WI38 (cell line): Measurements from ENCODE around the gene EFR3B.

Experiments
- H3K4me3 ChIP-seq: 2 replicates; pipeline ENCODE4 v1.5.1; 2011; ENCODE audit warnings: low read depth, mild to moderate bottlenecking, control low read depth, low read length
- TF ChIP-seq, protein P1 (sequence below): IDR thresholded peaks from 2 replicates; pipeline ENCODE4 v1.5.1; 2012; ENCODE audit warnings: low read depth, mild to moderate bottlenecking, control low read depth, low read length

EFR3B gene

DNA sequence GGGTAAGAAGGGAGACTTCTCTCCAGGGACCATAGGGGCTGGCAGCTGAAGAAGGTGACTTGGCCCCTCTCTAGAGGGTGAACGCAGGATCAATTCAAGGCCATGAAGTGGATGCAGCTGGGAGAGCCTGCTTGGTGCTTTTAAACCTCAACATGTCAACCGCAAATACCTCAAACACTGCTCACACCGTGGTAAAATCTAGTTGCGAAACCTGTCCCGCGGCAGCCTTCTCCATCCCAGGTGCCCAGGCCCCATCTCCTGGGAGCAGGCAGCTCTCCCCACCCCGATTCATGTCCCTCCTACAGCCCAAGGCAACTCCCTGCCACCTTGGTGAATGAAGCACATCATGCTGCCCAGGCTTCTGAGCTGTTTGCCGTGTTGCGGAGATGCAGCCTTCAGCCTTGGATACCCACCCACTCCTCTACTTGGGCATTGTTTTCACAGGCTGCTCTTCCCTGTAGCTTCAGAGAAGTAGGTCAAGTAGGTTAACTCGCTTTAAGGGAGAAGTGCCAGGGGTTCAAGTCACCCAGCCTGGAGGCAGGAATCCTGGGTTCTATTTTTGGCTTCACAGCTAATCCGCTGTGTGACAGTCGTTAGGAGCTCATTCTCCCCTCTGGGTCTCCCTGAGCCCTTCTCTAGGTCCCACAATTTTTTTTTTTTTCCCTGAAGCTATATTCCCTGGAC lies 6.2 kb upstream of the EFR3B start:
- no peak overlapping the region for H3K4me3 ChIP-seq
- TF ChIP-seq, protein P1, sequence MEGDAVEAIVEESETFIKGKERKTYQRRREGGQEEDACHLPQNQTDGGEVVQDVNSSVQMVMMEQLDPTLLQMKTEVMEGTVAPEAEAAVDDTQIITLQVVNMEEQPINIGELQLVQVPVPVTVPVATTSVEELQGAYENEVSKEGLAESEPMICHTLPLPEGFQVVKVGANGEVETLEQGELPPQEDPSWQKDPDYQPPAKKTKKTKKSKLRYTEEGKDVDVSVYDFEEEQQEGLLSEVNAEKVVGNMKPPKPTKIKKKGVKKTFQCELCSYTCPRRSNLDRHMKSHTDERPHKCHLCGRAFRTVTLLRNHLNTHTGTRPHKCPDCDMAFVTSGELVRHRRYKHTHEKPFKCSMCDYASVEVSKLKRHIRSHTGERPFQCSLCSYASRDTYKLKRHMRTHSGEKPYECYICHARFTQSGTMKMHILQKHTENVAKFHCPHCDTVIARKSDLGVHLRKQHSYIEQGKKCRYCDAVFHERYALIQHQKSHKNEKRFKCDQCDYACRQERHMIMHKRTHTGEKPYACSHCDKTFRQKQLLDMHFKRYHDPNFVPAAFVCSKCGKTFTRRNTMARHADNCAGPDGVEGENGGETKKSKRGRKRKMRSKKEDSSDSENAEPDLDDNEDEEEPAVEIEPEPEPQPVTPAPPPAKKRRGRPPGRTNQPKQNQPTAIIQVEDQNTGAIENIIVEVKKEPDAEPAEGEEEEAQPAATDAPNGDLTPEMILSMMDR, result no peak

DNA sequence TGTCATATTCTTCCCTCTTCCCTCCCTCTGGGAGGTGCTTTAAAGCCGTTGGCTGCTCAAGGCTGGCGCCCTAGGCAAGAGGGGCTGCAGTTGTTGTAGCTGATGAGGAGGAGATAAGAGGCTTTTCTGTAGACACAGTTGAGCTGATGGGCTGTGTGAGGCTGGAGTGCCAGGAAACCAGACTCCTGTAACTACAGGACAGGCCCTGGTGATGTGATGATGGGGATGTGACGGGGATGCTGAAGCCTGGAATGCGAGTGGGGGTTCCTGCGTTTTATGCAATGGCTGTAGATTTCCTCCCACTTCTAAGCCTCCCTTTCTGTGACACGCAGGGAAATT lies 5.7 kb upstream of the EFR3B start:
- H3K4me3 ChIP-seq, result no peak overlapping the region
- TF ChIP-seq, protein P1, result no peak

DNA sequence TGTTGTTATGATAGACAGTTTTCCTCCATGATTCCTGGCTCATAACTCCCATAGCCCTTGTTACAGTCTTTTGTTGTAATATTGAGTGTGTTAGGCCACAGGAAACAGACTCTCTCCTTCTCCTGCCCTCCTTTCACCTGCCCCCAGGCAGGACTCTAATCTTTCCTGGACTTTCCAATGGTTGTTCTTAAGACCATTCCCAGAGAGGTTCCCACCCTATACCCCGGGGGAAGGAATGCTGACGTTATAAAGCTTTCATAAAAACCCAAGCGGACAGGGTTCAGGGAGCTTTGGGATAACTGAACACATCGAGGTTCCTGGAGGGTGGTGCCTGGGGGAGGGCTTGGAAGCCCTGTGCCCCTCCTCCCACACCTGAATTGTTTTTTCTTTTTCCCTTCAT lies 2.8 kb upstream of the EFR3B start:
- no peak overlapping the region for H3K4me3 ChIP-seq
- TF ChIP-seq, protein P1, result no peak

DNA sequence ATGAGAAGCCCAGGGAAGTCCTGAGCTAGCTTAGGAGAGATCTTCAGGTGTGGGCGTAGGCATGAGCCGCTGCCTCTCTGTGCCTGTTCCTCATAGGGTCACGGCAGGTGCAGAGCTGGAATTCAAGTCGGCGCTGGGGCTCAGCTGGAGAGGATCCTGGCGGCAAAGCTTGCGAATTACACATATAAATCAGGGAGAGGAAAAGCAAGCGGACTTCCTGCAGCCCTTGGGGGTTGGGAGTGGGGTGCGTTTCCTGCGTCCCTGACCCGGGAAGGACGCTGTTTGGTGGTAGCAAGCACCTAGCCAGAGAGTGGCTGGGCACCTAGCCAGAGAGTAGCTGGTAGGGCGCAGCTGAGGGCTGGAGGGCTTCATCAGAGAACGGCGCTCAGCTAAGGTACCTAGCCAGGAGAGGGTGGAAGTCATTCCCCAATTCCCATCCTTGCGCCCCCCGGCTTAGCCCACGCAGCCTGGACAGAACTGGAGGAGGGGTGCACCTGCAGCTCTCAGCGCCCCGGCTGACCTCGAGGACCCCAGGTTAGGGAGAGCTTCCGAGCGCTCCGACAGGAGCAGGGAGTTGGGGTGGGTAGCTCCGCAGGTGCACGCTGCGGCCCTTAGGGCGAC lies 459 bp upstream of the EFR3B start:
- H3K4me3 ChIP-seq, result peak overlapping the region; percentile 31
- TF ChIP-seq, protein P1, result peak; percentile 17; the same call in 1 of the 2 replicates

DNA sequence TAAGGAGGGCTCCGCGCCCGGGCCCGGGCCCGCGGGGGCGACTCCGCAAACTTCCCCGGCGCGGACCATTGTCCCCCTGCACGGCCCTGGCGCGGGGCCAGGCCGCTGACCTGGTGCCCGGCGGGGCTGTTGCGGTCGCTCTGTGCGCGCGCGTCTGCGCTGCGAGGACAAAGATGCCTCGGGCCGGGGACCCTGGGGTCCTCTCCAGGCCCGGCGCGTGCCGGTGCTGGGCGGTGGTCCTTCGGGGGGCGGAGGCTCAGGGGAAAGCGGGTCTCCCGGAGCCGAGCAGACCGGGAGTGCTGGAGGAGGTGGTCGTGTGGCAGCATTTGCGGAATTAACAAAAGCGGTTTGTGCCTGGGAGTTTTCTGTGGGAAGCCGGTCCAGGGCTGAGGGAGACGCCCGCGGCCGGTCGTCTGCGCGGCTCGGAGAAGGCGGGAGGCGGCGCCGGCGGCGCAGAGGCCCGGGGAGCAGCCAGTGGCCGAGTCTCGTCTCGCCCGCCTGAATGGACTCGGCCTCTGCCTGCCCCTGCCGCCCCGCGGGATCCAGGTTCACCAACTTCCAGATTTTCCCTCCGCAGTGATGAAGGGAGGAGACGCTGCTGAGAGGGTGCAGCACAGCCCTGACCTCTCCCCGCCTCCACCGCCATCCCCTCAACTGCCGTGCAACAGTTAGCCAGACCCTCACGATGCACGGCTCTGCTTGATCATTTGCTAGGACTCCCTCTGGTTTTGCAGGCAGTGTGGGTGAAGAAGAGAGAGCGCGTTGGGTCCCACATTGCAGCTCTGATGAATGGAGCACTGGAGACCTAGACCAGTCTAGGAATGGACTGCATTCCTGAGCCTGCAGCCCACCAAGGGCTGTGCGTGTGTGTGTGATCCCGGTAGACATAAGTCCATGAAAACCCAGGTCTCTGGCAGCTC lies 705 bp downstream of the EFR3B start:
- peak overlapping the region; percentile 65 for H3K4me3 ChIP-seq
- TF ChIP-seq, protein P1, result no peak

DNA sequence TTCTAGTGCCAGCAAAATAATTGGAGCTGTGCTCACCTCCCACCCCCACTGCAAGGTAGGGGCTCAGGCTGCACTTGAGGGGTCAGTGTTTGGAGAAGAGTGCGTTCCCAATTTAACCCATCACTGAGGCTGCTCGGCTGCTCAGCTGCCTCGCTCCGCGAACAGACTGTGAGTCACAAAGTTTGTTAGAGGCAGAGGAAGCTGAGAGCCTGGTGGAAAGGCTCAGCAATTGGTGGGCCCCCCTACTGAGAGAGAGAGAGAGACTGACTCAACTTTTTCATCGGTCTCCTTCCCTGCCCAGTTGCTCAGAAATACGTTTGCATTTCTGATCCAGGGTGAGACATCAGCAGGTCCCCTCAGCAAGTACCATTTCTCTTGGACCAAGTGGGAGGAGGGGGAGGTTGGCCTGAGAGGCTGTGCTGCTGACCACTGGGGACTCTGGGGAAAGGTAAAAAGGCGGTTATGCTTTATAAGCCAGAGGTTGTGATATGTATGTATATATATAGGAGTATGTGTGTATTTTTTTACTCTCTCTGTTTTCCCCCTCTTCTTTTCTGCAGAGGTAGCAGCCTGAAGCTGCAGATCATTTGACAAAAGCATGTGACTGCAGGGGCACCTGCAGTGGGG lies 1.5 kb downstream of the EFR3B start:
- H3K4me3 ChIP-seq, result peak overlapping the region; percentile 65
- TF ChIP-seq, protein P1, result no peak

DNA sequence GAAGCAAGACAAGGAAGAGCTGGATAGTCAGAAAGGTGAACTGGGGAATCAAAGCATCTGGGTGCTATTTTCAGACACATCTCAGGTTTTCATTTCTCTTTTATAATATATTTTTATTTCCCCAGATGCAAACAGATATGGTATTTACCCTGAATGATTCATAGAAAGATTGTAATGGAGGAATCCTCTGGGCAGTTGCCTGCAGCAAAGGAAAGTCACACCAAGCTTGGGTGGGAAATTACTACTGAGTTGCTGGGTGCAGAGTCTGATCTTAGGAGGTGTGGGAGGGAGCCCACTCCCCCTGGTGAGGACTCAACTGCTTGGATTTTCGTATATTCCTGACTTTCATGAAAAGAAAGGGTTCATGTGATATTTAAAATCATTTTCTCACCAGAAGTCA lies 2.1 kb downstream of the EFR3B start:
- TF ChIP-seq, protein P1, result no peak
- no peak overlapping the region for H3K4me3 ChIP-seq
